HepG2 (cell line): Measurements from ENCODE around the gene PRKD2. TPM values are rescaled to one million over a fixed set of nuclear protein-coding genes. Genes with fewer than 3 reads are reported as not detected.

Experiments used
- AKNA ChIP-seq: sonication (generic); formaldehyde crosslinking; IDR thresholded peaks from 2 replicates; pipeline ENCODE4 v1.4.0; 2020; ENCODE audit warnings: missing genetic modification reagents, borderline replicate concordance
- CEBPG ChIP-seq: IDR thresholded peaks from 2 replicates; pipeline ENCODE4 v1.6.1; 2016
- FOXP1 ChIP-seq, 2 experiments: fragments of 450-650 bp in 1 of 2; IDR thresholded peaks; 2 replicates each; pipeline ENCODE4 v1.6.1; 2017 to 2018; ENCODE audit warnings: antibody characterized with exemption in 1 of 2
- HMGA1 ChIP-seq: sonication (generic); formaldehyde crosslinking; conservative IDR thresholded peaks from 2 replicates; pipeline ENCODE4 v1.4.0; 2020; ENCODE audit warnings: missing genetic modification reagents
- KDM2A ChIP-seq: sonication (generic); formaldehyde crosslinking; IDR thresholded peaks from 2 replicates; pipeline ENCODE4 v1.4.0; 2020; ENCODE audit warnings: low read depth, missing genetic modification reagents, borderline replicate concordance
- MEIS2 ChIP-seq: sonication (generic); formaldehyde crosslinking; IDR thresholded peaks from 2 replicates; pipeline ENCODE4 v1.9.0; 2021; ENCODE audit warnings: mild to moderate bottlenecking, missing genetic modification reagents
- MTA1 ChIP-seq: sonication (generic); formaldehyde crosslinking; IDR thresholded peaks from 2 replicates; pipeline ENCODE4 v1.4.0; 2020; ENCODE audit warnings: missing genetic modification reagents, mild to moderate bottlenecking, borderline replicate concordance
- POGK ChIP-seq: sonication (generic); formaldehyde crosslinking; conservative IDR thresholded peaks from 2 replicates; pipeline ENCODE4 v1.8.0; 2022; ENCODE audit warnings: mild to moderate bottlenecking, moderate library complexity, missing genetic modification reagents
- SP2 ChIP-seq: sonication (generic); formaldehyde crosslinking; IDR thresholded peaks from 2 replicates; pipeline ENCODE4 v1.5.1; 2020; ENCODE audit warnings: mild to moderate bottlenecking, missing genetic modification reagents
- TBP ChIP-seq: sonication (generic); formaldehyde crosslinking; IDR thresholded peaks from 2 replicates; pipeline ENCODE4 v1.5.0; 2020; ENCODE audit warnings: missing genetic modification reagents
- ZHX2 ChIP-seq, 2 experiments: sonication (generic) in 1 of 2; formaldehyde crosslinking in 1 of 2; IDR thresholded peaks; 2 replicates each; pipeline versions ENCODE4 v1.6.1 to v1.9.0; 2014 to 2022; ENCODE audit warnings: antibody characterized with exemption in 1 of 2, borderline replicate concordance in 1 of 2, inconsistent platforms in 1 of 2, low read depth in 1 of 2, missing genetic modification reagents in 1 of 2
- ZNF558 ChIP-seq: sonication (generic); formaldehyde crosslinking; IDR thresholded peaks from 2 replicates; pipeline ENCODE4 v1.9.0; 2022; ENCODE audit warnings: mild to moderate bottlenecking, missing genetic modification reagents, borderline replicate concordance
- polyA plus RNA-seq, 8 experiments: library from polyadenylated mRNA; depleted of rRNA in 3 of 8; stranded (reverse) in 7 of 8; unstranded in 1 of 8; fragments of >200 nt; fragmentation: Illumina TruSeq in 4 of 8; extraction: Trizol in 4 of 8; gene quantifications; 2 replicates each; pipeline versions ENCODE4 v1.2.1 to v1.2.3, GENCODE V29; 2011 to 2016; ENCODE audit warnings: low read depth in 4 of 8, missing spikeins in 1 of 8, mixed read lengths in 1 of 8; ENCODE audit not compliant: insufficient read depth in 1 of 8
- total RNA-seq, 5 experiments: library from RNA; depleted of rRNA; stranded (reverse); fragments of >200 nt; fragmentation: Illumina TruSeq; extraction: Trizol; gene quantifications; 2 replicates each; pipeline ENCODE4 v1.2.3, GENCODE V29; 2016; ENCODE audit warnings: low read depth in 1 of 5

The PRKD2 gene
- total and polyA plus RNA-seq, 2 of the 13 experiments (the other 11 are each of a cell fraction or from before 2014, with no cell fraction given): 6.7 to 7.3 TPM

GRCh38 chr19:46745521-46746280 lies 28.8 kb upstream of the PRKD2 start, which contains the start of gene FKRP (continued):
- TF ChIP-seq AKNA (no peak), KDM2A (CRISPR knock-in tag) (no peak), ZNF558 (0 out of 2 replicates have a peak, but pooled peaks have one; percentile 41), MEIS2 (CRISPR knock-in tag) (no peak), FOXP1 (IDR thresholded peaks at IDR 0.05) (no peak), FOXP1 (CRISPR knock-in tag; IDR thresholded peaks at IDR 0.05) (no peak), ZHX2 (IDR thresholded peaks at IDR 0.05; ENCODE audit: low read depth) (peak; percentile 52; the same call in 1 of the 2 replicates), ZHX2 (CRISPR knock-in tag; IDR thresholded peaks at IDR 0.05; ENCODE audit: borderline replicate concordance) (no peak), CEBPG (CRISPR knock-in tag) (no peak), HMGA1 (no peak), TBP (CRISPR knock-in tag) (no peak), MTA1 (CRISPR knock-in tag) (peak; percentile 64; the same call in 1 of the 2 replicates), POGK (0 out of 2 replicates have a peak, but pooled peaks have one; percentile 27), SP2 (no peak)
